Daoy (cell line): ENCODE results near the gene RMC1. TPM values are rescaled to one million over a fixed set of nuclear protein-coding genes. Genes with fewer than 3 reads are reported as not detected.
"Not testable (repeated sequence)": the region's sequence is repeated elsewhere in the genome, so short reads cannot be mapped to it uniquely, and the experiment has no call there.

Experiments
- DNase-seq: peaks from one replicate; pipeline ENCODE4 v3.0.0-alpha.2; 2015; ENCODE audit warnings: low read depth
- total RNA-seq: library from RNA; depleted of rRNA; stranded (reverse); fragments of >200 nt; shearing (Covaris generic); gene quantifications from 2 replicates; pipeline ENCODE4 v1.2.3, GENCODE V29; 2014; rRNA removed

RMC1 gene
- total RNA-seq: 32.7 and 44.1 TPM in 2 replicates

GRCh38 chr18:23503038-23503962, at the start of gene RMC1:
TSS of gene RMC1 (plus strand) at chr18:23503511. CDS start at chr18:23503619, 108 bp downstream.
- DNase-seq: peak; percentile 94

- peak; percentile 36 for DNase-seq
Observed at GRCh38 chr18:23453680-23454058, 49.6 kb upstream of the RMC1 start.

GRCh38 chr18:23456835-23457234, 46.5 kb upstream of the RMC1 start:
- DNase-seq: no peak

GRCh38 chr18:23458830-23459529, 44.3 kb upstream of the RMC1 start:
- no peak for DNase-seq

GRCh38 chr18:23459530-23459921, 43.8 kb upstream of the RMC1 start:
- DNase-seq: no peak

GRCh38 chr18:23460285-23461273, 42.7 kb upstream of the RMC1 start:
- no peak for DNase-seq

GRCh38 chr18:23462876-23463275, 40.4 kb upstream of the RMC1 start:
- no peak for DNase-seq

- DNase-seq: no peak
Observed at GRCh38 chr18:23468753-23469459, 34.4 kb upstream of the RMC1 start.

GRCh38 chr18:23470620-23471387, 32.5 kb upstream of the RMC1 start:
- no peak for DNase-seq

GRCh38 chr18:23471486-23471885, 31.8 kb upstream of the RMC1 start:
- no peak for DNase-seq

GRCh38 chr18:23479829-23480505, 23.3 kb upstream of the RMC1 start:
- no peak for DNase-seq

- no peak for DNase-seq
Observed at GRCh38 chr18:23484561-23485182, 18.6 kb upstream of the RMC1 start.

- no peak for DNase-seq
Observed at GRCh38 chr18:23485386-23485785, 17.9 kb upstream of the RMC1 start.

- peak; percentile 23 for DNase-seq
Observed at GRCh38 chr18:23487738-23488570, 15.4 kb upstream of the RMC1 start.

GRCh38 chr18:23489586-23489985, 13.7 kb upstream of the RMC1 start:
- not testable (repeated sequence) for DNase-seq

GRCh38 chr18:23493654-23494053, 9.7 kb upstream of the RMC1 start:
- no peak for DNase-seq

GRCh38 chr18:23494992-23495391, 8.3 kb upstream of the RMC1 start:
- no peak for DNase-seq

GRCh38 chr18:23495723-23496440, 7.4 kb upstream of the RMC1 start:
- no peak for DNase-seq
